G401 (cell line): ENCODE results near the gene PRR32. TPM values are rescaled to one million over a fixed set of nuclear protein-coding genes. Genes with fewer than 3 reads are reported as not detected.
"Not testable (repeated sequence)": the region's sequence is repeated elsewhere in the genome, so short reads cannot be mapped to it uniquely, and the experiment has no call there.

Experiments
- DNase-seq: peaks from one replicate; pipeline ENCODE4 v3.0.0-alpha.2; 2015; ENCODE audit warnings: low spot score
- in situ Hi-C: cut with HindIII; loops from 2 replicates; pipeline ENCODE4 v1.10.0; 2016; ENCODE audit warnings: low sequenced_read_pairs, mixed read lengths
- total RNA-seq: library from RNA; depleted of rRNA; stranded (reverse); fragments of >200 nt; shearing (Covaris generic); gene quantifications from 2 replicates; pipeline ENCODE4 v1.2.3, GENCODE V29; 2014; rRNA removed

Gene PRR32, protein sequence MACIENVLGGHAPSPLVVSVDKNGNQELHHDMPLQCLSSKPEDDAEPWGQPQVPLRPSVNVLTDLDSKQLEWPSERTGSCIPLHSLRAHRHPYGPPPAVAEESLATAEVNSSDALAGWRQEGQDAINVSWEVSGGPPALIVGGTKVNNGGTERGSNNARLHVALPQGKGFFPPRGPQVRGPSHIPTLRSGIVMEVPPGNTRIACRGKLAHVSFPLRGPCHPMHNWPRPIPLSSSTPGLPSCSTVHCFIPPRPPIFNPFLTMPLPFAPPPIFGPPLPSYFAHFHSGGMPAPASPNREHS
- total RNA-seq, result not detected in 2 replicates

DNA sequence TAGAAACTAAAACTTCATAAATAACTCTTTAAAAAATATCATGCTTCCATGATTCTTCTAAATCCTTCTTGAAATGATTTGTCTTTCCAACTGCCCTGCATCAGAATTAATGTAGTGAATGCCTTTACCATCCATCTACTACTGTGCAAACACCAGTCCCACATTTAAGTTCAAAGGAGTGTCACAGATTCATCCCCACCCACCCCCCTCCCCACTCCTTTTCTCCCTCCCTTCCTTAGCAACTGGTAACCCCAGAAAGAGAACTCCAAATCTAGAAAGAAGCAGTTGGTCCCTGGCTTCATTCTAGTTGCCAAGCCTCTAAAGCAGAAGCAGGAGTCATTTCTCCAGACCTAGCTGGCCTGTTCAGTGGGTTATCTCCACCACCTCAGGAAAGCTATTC lies at the start of gene PRR32:
TSS of gene PRR32 (plus strand) at position 301 of the 400 bp plus-strand sequence. CDS start 115 bp downstream, outside the sequence.
- in situ Hi-C loops, result no loop called here
- DNase-seq, result no peak

DNA sequence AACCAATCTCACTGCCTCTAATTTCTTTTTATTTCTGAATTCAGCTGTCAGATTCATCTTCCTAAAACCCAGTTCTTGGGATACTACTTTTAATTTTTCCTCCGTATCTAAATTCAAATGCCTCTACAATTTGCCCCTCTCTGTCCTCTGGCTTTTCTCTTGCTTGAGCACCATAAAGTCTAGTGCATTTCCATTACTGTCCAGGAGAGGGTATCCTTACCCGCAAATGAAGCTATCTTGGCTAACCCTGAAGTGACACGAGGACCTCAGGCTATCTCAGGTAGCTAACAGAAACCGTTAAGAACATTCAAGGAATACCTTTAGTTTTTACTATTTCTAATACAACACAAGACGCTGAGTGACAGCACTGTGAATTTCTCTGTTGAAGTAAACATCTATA lies 49.4 kb upstream of the PRR32 start:
- DNase-seq, result peak; percentile 1
- in situ Hi-C loops, result no loop called here

DNA sequence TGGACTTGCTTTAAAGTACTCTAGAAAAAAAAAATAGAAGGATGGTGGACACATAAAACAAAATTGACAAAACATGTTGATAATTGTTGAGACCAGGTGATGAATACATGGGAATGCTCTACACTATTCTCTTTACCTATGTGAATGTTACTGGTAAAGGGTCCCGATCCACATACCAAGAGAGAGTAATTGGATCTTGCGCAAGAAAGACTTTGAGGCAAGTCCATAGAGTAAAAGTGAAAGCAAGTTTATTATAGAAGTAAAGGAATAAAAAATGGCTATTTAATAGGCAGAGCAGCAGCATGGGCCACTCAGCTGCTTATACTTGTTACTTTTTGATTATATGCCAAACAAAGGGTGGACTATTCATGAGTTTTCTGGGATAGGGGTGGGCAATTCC lies 34.0 kb upstream of the PRR32 start:
- in situ Hi-C loops, result no loop called here

DNA sequence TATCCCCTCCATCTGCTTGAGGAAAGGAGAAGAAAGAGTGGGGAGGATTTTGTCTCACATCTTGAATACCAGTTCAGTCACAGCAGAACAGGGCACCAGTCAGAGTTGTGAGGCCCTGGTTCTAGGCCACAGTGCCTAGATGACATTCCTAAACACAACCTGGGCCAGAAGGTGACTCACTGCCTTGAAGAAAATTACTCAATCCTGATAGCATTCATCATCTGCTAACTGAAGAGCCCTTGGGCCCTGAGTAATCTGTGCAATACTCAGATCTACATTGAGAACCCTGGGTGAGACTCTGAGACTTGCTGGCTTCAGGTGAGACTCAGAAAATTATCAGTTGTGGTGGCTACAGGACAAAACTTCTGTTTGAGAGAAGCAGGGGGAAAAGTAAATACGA lies 20.5 kb upstream of the PRR32 start:
- no peak for DNase-seq
- in situ Hi-C loops, result no loop called here

More for the DNA sequence above, 34.0 kb upstream of the PRR32 start:
- DNase-seq, result no peak

DNA sequence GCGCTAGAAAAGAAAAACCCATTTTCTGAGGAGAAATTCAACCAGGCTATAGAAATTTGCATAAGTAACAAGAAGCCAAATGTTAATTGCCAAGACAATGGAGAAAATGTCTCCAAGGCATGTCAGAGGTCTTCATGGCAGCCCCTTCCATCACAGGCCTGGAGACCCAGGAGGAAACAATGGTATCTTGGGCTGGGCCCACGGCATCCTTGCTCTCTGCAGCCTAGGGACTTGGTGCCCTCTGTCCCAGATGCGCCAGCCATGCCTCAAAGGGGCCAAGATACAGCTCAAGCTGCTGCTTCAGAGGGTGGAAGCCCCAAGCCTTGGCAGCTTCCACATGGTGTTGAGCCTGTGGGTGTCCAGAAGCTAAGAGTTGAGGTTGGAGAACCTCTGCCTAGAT lies 12.7 kb upstream of the PRR32 start:
- in situ Hi-C loops, DNase-seq: not testable (repeated sequence)

DNA sequence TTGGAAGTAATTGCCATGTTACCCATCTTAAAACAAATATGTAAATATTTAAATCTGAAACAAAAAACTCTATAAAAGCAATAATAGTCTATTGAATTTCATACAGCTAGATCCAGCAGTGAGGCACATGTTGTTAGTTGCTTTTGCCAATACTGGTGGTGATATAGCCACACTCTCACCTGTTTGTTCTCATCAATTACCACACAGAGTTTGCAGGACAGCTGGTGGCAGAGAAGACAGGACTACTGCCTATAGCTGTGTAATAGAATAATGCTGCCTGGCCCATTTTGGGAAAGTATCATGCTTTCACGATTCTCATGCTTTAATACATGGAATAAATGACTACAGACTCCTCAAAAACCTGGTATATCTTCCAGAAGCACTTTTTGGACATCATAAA lies 3.7 kb upstream of the PRR32 start:
- in situ Hi-C loops, result no loop called here

DNA sequence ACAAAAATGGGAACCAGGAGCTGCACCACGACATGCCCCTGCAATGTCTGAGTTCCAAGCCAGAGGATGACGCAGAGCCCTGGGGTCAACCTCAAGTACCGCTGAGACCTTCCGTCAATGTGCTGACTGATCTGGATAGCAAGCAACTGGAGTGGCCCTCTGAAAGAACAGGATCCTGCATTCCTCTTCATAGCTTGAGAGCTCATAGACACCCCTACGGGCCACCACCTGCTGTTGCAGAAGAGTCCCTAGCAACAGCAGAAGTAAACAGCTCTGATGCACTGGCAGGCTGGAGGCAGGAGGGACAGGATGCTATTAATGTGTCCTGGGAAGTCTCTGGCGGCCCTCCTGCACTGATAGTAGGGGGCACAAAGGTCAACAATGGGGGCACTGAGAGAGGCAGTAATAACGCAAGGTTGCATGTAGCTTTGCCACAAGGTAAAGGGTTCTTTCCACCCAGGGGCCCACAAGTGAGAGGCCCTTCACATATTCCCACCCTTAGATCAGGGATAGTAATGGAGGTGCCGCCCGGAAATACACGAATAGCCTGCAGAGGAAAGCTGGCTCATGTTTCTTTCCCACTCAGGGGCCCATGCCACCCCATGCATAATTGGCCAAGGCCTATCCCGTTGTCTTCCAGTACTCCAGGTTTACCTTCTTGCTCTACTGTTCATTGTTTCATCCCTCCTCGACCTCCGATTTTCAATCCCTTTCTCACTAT lies 1.3 kb downstream of the PRR32 start:
- in situ Hi-C loops, result no loop called here
- DNase-seq, result no peak

More for the DNA sequence above, 3.7 kb upstream of the PRR32 start:
- no peak for DNase-seq

DNA sequence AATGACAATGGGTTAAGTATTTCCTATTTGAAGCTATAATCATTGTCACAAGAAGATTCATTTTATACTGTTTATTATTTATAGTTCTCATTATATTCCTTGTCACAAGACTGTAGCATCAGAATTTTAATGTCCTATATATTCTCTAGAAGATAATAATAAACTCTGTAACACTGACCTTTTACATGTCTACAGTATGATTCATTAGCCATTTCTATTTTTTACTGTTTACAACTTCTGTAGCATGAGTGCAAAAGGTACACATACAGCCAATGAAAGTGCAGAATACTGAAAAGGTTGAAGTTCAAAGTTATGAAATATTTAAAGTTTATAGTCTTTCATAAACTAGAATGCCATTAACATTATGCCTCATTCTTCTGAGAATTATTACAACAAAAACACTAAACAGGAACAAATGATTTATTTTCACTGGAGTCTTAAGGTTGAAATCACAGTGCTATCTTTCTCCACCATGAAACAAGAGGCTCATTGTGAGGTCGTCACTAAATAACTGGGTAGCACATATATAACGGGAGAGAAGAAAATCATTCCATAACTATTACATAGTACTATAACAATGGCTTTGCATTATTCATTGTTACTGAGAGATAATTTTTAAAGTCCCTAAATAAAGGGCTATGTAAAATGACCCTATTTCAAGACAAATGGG lies 4.9 kb downstream of the PRR32 start:
- in situ Hi-C loops, result no loop called here
- DNase-seq, result no peak

DNA sequence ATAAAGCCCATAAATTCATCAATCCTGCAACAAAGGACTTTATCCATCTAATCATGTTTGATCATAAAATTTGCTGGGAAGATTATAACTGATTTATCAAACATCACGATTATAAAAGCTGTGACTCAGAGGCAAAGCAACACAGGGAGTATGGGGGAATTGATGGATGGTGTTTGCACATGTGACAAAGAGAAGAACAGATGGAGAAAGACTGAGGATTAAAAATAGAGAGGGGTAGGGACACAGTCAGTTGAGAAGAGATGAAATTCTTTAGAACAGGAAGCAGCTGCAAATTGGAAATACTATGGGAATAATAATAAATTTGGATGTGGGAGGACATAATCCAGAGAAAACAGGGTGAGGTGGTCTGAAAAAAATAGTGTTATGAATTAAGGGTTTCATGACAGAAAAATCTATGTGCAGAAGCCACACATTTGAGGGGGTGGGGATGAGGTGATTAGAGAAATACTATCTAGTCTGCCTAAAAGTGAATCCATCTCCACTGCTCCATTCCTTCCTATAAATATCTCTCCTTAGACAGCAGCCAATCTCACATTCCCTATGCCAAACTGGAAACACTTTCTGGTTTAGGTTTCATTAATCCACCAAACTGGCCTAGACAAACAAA lies 6.2 kb downstream of the PRR32 start:
- in situ Hi-C loops, result no loop called here
- no peak for DNase-seq

DNA sequence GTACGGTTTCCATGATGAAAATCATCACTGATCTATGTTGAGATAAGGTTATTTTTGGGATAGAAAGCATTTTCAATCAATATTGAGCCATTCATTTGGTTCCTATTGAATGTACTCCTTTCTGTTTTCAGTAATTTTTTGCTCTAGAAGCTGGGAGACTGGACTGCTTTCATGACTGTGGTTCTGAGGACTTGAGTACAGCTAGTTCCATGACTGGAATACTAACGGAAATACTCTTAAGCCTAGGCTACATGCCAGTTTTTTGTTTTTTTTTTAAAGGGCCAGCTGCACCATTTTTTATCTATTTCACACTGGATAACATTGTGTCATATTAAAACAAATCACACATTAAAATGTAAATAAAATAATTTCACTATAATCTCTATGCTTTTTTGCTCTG lies 16.7 kb downstream of the PRR32 start:
- peak; percentile 0 for DNase-seq
- in situ Hi-C loops, result no loop called here

DNA sequence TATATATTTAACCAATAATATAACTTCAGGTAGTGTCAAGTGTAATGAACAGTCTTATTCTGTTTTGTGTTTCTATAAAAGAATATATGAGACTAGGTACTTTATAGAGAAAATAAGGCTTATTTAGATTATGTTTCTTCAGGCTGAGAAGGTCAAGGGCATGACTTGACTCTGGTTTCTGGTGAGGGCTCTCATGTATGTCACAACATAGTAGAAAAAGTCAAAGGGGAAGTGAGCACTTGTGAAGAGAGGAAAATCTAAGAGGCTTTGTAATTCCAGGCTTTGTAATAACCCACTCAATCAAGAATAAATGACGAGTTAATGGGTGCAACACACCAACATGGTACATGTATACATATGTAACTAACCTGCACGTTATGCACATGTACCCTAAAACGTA lies 27.6 kb downstream of the PRR32 start:
- no peak for DNase-seq
- in situ Hi-C loops, result no loop called here

DNA sequence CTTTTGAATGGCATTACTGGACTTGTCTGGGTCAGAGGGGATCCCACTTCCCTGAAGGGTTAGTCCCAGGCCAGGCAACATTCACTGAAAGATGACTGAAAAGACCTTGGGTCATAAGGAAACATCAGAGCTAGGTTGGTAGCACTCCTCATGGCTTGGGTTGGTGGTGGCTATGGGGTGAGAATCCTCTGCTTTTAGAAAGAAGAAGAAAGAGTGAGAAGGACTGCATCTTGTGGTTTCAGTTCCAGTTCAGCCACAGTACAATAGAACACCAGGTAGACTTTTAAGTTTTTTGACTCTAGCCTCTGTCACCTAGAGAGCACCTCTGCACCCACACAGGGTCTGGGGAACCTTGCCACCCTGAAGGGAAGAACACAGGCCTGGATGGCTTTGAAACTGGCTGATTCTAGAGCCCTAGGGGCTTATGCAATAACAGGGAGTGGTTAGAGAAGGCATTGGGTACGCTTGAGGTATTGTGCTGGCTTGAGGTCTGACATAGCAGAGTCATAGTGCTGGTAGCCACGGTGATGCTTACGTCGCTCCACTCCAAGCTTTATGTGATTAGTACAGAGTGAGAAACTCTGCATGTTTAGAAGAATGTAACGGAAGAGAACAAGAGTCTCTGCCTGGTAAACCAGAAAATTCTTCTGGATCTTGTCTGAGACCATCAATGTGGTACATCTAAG lies 36.5 kb downstream of the PRR32 start:
- DNase-seq, result no peak
- in situ Hi-C loops, result no loop called here
